MM.1S (cell line): ENCODE measurements around the gene SPATA7.

Experiments
- DNase-seq: peaks from one replicate; pipeline ENCODE4 v3.0.0-alpha.2; 2015
- H2AFZ ChIP-seq: fragments of 300-600 bp; sonication (generic); 2 replicates; pipeline ENCODE4 v1.6.0; 2016; ENCODE audit warnings: antibody characterized with exemption, low read length
- H3F3A ChIP-seq: fragments of 300-600 bp; sonication (generic); 2 replicates; pipeline ENCODE4 v1.6.1; 2016; ENCODE audit warnings: mild to moderate bottlenecking, antibody characterized with exemption, low read length, moderate library complexity, mixed read lengths; ENCODE audit not compliant: insufficient read depth
- H3K27ac ChIP-seq: fragments of 300-600 bp; sonication (generic); 2 replicates; pipeline ENCODE4 v1.5.1; 2016; ENCODE audit warnings: mild to moderate bottlenecking, low read length
- H3K27me3 ChIP-seq: fragments of 300-600 bp; sonication (generic); replicated peaks from 2 replicates; pipeline ENCODE4 v1.6.0; 2016; ENCODE audit warnings: low read length; ENCODE audit not compliant: insufficient read depth
- H3K36me3 ChIP-seq: fragments of 300-600 bp; sonication (generic); replicated peaks from 2 replicates; pipeline ENCODE4 v1.6.1; 2016; ENCODE audit warnings: mild to moderate bottlenecking, low read length, mixed read lengths; ENCODE audit not compliant: insufficient read depth
- H3K4me1 ChIP-seq: fragments of 300-600 bp; sonication (generic); 2 replicates; pipeline ENCODE4 v1.6.1; 2016; ENCODE audit warnings: low read length, mixed read lengths
- H3K4me2 ChIP-seq: fragments of 300-600 bp; sonication (generic); 2 replicates; pipeline ENCODE4 v1.6.0; 2016; ENCODE audit warnings: low read depth, low read length
- H3K4me3 ChIP-seq: fragments of 300-600 bp; sonication (generic); 2 replicates; pipeline ENCODE4 v1.5.1; 2016; ENCODE audit warnings: low read length, mixed read lengths
- H3K79me2 ChIP-seq: fragments of 300-600 bp; sonication (generic); 2 replicates; pipeline ENCODE4 v1.6.1; 2016; ENCODE audit warnings: mixed run types, low read length, mixed read lengths
- H3K9ac ChIP-seq: fragments of 300-600 bp; sonication (generic); 2 replicates; pipeline ENCODE4 v1.6.1; 2016; ENCODE audit warnings: low read length, mixed read lengths
- H3K9me2 ChIP-seq: fragments of 300-600 bp; sonication (generic); replicated peaks from 2 replicates; pipeline ENCODE4 v1.6.1; 2016; ENCODE audit warnings: mild to moderate bottlenecking, low read length, mixed read lengths; ENCODE audit not compliant: insufficient read depth
- H3K9me3 ChIP-seq: fragments of 300-600 bp; sonication (generic); replicated peaks from 2 replicates; pipeline ENCODE4 v1.6.1; 2016; ENCODE audit warnings: mild to moderate bottlenecking, low read length, mixed read lengths; ENCODE audit not compliant: insufficient read depth
- H4K20me1 ChIP-seq: fragments of 300-600 bp; sonication (generic); 2 replicates; pipeline ENCODE4 v1.6.1; 2016; ENCODE audit warnings: mild to moderate bottlenecking, low read length, moderate library complexity, mixed read lengths; ENCODE audit not compliant: insufficient read depth
- EZH2 ChIP-seq: fragments of 300-600 bp; sonication (generic); optimal IDR thresholded peaks from 2 replicates; pipeline ENCODE3; 2017; ENCODE audit warnings: low read depth, mild to moderate bottlenecking, antibody characterized with exemption, low read length, mixed read lengths
- EZH2phosphoT487 ChIP-seq: fragments of 300-600 bp; sonication (generic); IDR thresholded peaks from 2 replicates; pipeline ENCODE4 v1.6.1; 2018; ENCODE audit warnings: antibody characterized with exemption, low read length

The SPATA7 gene

GRCh38 chr14:88482524-88482923 lies 97.1 kb downstream of the SPATA7 start:
- no peak overlapping the region for H3K4me2 ChIP-seq

More at GRCh38 chr14:88482524-88482923, 97.1 kb downstream of the SPATA7 start:
- no peak for TF ChIP-seq EZH2phosphoT487
- TF ChIP-seq EZH2: no peak
- DNase-seq: no peak
- H3K36me3 ChIP-seq: no peaks in the 10 kb centered on the region
- no peaks in the 10 kb centered on the region for H3F3A ChIP-seq
- no peaks in the 10 kb centered on the region for H3K9me3 ChIP-seq
- H2AFZ ChIP-seq: no peak overlapping the region
- no peaks in the 10 kb centered on the region for H3K27me3 ChIP-seq
- no peaks in the 10 kb centered on the region for H3K4me1 ChIP-seq
- no peaks in the 10 kb centered on the region for H3K9me2 ChIP-seq
- no peak overlapping the region for H3K4me3 ChIP-seq
- H3K9ac ChIP-seq: no peak overlapping the region
- H3K27ac ChIP-seq: no peak overlapping the region
- no peaks in the 10 kb centered on the region for H4K20me1 ChIP-seq
- no peaks in the 10 kb centered on the region for H3K79me2 ChIP-seq
